Superior temporal gyrus (tissue), 1 donor: ENCODE results near the gene CLVS2.

Source experiments
- DNase-seq: peaks from one replicate; pipeline ENCODE4 v3.0.0-alpha.2; 2016; ENCODE audit errors: extremely low spot score

CLVS2 gene, protein sequence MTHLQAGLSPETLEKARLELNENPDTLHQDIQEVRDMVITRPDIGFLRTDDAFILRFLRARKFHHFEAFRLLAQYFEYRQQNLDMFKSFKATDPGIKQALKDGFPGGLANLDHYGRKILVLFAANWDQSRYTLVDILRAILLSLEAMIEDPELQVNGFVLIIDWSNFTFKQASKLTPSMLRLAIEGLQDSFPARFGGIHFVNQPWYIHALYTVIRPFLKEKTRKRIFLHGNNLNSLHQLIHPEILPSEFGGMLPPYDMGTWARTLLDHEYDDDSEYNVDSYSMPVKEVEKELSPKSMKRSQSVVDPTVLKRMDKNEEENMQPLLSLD

DNA sequence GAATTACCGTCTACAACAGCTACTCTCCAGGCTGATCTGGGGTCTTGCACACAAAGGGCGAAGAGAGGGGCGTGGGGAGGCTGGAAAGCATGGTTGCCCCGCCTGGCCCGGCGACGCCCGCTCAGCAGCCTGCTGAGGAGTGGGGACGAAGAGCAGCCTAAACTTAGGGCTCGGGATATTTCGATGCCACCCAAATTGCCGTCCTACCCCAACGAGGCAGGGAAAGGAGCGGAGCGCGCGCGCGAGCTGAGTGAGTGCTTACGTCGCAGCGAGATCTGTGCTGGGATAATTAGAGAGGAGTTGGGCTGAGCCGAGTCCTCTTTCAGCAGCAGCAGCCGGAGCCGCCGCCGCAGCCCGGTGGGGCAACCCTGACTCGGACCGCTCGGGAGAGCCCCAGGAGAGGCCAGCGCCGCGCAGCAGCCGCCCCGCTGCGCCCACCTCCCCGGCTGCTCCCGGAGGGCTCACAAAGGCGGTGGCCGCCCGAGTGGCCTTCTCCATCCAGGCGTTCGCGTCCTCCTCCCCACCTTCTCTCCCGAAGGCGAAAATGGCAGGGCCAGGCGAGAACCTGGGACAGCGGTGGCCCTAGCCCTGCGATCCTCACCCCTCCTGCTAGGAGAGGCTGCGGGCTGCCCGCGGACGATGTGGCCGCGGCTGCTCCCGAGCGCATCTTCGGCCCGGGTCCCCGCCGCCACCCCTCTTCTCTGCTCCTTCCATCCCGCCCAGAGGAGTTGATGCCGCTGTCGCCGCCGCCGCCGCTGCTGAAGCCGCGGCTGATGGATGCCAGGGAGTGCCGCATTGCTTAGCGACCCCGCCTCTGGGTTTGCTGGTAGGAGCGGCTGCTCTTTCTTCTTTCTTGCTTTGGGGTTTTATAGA, at the start of gene CLVS2:
Gene CLVS2, plus strand, starts transcription at position 315 of the 873 bp plus-strand sequence. CDS start 1,543 bp downstream, outside the sequence.
- DNase-seq, result peak; percentile 59

DNA sequence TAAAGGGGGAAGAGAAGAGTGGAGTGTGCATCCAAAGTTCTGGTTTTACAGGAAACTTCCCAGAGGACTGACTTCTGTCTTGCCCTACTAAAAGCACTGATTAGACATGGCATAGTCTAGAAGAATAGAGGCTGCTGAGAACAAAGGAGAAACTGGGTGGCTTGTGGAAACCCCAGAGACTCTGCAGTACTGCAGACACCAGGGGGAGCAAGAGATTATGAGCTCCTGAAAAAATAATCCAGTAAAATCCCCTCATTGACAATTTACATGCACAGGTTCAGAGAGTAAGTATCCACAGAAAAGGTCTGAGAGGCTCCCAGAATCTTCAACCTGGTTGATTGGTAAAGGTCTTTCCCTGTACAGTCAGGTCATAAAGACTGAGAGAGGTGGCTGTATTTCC, 48.7 kb upstream of the CLVS2 start:
- peak; percentile 32 for DNase-seq

DNA sequence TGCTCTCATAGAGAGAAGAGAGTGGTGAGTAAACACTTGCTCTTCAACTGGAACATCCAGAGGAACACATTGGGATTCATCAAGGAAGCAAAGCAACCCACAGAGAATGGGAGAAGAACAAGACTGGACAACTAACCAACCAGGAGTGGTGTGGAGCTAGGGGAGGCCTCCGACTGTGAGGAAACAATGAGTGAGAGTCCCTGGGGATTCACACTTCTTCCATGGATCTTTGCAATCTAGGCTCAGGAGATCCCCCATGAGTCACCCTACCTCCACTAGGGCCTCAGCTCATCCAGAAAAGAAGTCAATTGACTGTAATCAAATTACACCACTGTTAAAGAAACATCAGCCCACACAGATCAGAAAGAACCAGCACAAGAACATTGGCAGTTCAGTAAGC, 42.3 kb upstream of the CLVS2 start:
- DNase-seq, result no peak

DNA sequence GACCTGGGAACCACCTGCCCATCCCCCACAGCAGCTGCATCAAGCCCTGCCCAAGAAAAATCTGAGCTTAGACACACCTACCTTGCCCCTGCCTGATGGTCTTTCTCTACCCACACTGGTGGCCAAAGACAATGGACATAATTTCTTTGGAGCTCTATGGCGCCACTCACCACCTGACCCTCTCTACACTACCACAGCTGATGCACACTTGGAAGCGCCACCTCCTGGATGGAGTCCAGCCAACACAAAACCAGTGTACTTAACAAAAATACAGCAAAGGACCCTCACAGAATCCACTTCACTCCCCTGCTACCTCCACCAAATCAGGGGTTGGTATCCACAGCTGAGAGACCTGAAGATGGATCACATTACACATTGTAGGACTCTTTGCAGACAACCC, 39.7 kb upstream of the CLVS2 start:
- DNase-seq, result no peak

DNA sequence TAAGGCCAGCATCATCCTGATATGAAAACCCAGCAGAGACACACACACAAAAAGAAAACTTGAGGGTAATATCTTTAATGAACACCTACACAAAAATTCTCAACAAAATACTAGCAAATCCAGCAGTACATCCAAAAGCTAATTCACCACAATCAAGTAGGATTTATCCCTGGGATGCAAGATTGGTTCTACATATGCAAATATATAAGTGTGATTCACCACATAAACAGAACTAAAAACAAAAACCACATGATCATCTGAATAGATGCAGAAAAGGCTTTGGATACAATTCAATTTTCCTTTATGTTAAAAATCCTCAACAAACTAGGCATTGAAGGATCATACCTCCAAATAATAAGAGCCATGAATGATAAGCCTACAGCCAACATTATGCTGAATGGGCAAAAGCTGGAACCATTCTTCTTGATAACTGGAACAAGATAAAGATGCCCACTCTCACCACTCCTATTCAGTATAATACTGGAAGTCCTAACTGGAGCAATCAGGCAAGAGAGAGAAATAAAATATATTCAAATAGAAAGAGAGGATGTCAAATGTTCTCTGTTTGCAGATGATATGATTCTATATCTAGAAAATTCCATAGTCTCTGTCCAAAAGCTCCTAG, 33.9 kb upstream of the CLVS2 start:
- no peak for DNase-seq

DNA sequence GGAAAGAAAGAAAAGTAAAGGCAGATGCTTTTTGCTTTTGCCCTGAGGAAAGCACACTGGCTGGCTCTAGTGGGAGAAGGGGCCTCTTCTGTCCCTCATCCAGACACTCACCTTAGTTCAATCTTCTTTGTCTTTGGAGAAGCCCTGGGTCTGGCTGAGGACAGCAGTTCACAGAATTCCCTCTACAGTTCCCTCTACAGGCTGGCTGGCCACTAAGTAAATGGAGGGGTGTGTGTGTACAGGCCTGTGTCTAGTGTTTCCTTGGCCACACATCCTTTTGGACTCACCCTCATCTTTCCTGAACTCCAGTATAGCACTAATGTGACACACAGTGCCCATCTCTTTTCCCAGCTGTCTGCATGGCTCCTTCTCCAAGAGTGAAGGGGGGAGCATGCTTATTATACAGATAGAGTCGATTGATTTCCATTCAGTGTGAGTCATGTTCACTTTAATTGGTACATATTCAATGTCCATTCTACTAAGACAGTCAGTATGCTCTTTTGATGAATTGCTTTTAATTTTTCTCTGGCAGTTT, 26.0 kb upstream of the CLVS2 start:
- DNase-seq, result no peak

DNA sequence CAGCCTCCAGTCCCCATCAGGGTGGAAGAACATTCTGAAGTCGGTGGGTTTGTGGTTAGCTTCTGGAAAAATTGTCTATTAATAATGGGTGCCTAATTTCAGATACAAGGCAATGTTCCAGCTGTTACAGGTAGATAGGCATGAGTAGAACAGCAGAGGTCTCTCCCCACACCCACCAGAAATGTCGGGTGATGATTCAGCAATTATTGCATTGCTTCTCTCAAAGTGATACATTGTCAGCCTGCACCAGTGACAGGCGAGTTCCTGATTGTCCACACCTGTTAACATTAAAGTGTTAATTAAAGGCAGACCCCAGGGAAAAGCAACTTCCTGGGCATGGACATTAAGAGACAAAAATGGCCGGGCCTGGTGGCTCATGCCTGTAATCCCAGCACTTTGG, 18.9 kb upstream of the CLVS2 start:
- no peak for DNase-seq

DNA sequence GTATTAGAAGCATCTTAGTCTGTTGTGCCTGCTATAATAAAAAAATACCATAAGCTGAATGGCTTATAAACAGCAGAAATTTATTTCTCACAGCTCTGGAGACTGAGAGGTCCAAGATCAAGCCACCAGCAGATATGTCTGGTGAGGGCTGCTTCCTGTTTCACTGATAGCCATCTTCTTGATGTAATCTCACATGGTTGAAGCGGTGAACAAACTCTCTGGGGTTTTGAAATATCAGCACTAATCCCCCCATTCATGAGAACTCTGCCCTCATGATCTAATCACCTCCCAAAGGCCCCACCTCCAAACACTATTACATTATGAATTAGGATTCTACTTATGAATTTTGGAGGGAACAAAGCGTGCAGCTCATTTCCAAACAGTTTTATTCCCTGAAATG, 11.6 kb upstream of the CLVS2 start:
- no peak for DNase-seq

DNA sequence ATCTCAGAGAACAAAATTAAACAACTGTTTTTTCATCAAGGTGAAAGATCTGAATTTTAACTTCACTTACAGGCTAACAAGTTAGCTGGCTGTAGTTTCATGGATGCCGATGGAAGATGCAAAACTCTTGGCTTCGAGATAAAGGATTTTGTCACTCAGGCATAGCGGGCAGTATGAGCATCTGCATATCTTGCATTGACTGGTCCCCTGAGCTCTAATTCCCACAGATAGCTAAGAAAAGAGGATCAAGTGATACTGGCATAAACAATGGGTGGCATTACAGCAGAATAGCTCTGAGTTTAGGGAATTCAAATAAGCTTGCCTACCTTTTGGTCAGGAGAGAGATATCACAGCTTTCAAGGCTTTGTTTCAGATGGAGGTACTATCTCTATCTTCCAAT, 1.8 kb upstream of the CLVS2 start:
- DNase-seq, result no peak

DNA sequence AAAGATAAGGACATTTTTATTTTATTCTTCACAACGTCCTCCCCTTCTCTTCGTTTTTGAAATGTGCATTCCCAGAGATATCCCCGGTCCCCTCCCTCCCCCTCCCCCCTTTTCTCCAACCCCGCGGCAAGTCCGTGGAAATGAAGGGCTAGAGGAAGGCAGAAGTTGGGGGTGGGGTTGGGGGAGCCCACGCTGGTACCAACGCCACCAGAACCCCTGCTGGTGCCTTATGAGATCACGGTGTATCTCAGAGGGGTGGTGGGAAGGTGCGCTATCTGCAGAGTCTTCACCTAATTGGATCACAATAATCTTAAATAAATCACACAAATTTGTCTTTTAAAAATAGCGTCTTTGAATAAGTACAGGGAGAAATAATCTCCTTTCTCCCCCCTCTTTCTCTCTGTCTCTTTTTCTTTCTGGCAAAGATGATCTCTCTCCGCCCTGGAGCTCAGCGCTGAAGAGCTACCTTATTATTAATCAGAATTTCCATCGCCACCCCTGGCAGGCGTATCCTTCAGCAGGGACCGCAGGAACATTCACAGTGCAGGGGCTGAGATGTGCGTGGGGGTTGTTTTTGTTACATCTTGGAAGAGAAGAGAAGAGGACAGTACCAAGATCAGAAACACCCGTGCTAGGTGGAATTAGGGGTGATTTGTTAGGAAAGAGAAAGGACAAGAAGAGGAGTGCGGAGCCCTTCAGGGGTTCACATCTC, 915 bp downstream of the CLVS2 start:
- DNase-seq, result no peak

DNA sequence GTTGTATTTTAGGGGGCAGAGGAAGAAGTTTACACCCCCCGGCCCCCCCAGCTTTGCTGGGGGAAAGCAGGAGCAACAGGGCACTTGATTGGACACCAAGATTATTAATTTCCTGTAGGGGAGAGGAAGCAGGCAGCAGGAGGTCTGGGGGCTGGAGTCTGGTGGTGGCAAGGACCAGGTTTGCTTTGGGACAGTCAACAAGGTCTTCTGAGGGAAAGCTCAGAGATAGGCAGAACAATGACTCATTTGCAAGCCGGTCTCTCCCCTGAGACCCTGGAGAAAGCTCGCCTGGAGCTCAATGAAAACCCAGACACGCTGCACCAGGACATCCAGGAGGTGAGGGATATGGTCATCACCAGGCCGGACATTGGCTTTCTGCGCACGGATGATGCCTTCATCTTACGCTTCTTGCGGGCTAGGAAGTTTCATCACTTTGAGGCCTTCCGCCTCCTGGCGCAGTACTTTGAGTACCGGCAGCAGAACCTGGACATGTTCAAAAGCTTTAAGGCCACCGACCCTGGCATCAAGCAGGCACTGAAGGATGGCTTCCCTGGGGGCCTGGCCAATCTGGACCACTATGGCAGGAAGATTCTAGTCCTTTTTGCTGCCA, 1.6 kb downstream of the CLVS2 start:
- DNase-seq, result no peak

DNA sequence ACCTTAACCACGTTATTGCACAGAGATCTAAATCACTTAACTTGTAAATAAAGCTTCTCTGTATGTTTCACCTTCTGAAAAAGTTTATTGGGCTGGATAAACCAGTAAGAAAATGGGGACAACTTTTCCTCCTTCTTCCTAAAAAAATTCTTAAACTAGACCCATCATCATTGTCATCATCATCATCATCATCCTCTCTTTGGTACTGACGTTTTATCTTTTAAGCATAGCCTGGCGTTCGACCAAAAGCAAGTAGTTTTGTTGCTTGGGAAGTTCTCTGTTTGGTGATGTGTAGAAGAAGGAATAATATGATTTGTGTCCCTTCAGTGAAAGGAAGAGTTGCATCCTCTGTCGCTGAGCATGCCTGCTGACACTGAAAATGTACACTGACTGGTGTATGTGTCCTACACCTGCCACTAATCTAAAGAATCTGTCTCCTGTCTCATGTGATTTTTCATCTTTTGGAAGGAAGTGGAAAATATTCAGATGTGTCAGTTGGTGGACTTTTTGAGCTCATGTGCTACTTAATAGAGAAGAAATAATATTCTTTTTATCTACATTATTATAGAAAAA, 2.5 kb downstream of the CLVS2 start:
- no peak for DNase-seq

DNA sequence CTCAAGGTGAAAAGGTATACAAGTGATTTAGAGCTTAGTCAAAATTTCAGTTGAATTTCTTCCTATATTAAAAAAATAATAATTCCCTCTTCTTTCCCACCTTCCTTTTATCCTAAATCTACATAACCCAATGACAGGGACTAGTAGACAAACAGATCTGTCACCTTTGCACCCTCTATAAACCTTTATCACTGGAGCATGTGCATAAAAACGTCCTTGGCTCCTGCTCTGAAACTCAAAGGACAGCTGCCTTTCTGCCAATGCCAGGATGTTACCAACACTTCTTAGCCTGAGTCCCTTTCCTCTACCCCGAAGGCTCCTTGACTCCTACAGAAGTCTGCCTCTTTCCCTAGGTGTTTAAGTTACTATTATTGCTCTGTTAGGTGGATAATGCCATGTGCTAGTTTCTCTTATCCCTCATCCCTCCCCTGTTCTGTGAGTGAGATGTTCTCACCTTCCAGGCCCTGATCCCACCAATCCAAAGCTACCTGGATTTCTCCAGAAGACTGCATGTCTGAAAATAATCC, 4.3 kb downstream of the CLVS2 start:
- DNase-seq, result no peak

DNA sequence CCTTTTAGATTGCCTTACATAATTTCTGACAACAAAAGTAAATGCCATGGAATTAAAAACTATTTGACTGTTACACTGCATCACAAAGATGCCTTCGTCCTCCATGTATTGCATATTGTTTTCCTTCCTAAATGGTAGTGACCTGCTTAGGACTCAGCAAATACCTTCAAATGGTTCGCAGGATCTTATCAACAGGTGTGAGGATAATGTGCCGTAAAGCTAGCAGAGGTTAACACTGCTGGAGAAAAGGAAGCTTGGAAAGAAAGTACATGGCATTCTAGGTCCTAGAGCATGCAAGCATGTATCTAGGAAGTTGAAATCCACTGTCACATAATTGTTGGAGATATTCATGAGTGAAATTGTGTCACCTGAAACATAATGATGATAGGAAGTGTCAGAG, 5.5 kb downstream of the CLVS2 start:
- no peak for DNase-seq

DNA sequence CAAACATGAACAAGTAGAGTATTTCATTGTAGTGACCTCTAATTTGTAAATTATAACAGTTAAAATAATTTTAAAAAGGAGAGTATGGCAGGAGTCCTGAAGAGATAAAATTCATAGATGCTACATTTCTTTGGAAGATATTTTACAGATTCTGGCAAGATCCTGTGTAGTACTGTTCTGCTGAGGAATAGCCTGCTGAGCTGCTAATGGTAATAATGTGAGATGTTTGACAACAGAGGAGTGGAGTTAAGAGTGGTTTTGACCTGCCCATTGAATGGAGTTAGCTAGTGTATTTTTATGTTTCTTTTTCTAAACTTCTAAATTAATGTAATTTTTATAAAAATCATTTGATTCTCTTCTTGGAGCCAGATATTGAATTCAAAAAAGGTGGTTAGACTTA, 11.8 kb downstream of the CLVS2 start:
- DNase-seq, result no peak

DNA sequence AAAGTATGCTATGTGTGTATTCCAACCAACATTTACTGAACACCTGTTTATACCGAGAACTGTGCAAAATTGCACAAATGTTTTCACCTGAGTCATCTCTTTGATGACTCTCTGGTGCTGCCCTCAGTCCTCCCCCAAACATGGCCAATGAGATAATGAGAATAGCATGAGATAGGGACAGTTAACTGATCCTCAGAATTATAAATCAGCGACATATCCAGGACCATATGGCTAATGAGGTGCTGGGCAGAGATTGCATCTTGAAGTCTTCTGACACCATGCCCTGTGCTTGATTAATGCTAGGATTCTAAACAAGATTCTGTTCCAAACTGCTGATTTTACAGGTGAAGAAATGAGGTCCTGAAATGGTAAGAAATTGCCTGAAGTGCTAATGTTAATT, 13.0 kb downstream of the CLVS2 start:
- DNase-seq, result no peak

DNA sequence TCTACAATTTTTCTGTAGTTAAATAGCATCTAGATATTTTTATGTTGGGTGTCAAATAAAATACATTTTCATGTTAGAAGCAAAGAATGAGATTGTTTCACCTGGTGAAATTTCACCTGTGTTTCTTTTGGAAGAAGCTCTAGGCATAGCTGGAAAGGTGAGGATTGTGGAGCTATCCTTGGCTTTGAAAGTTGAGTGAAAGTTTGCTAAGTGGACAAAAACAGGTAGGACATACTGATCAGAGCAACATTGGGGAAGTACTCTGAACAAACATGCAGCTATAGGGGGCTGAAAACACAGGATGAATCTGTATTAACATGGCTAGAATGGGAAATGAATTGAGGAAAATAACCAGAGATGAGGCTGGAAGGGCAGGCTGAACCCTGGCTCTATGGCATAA, 18.8 kb downstream of the CLVS2 start:
- DNase-seq, result no peak

DNA sequence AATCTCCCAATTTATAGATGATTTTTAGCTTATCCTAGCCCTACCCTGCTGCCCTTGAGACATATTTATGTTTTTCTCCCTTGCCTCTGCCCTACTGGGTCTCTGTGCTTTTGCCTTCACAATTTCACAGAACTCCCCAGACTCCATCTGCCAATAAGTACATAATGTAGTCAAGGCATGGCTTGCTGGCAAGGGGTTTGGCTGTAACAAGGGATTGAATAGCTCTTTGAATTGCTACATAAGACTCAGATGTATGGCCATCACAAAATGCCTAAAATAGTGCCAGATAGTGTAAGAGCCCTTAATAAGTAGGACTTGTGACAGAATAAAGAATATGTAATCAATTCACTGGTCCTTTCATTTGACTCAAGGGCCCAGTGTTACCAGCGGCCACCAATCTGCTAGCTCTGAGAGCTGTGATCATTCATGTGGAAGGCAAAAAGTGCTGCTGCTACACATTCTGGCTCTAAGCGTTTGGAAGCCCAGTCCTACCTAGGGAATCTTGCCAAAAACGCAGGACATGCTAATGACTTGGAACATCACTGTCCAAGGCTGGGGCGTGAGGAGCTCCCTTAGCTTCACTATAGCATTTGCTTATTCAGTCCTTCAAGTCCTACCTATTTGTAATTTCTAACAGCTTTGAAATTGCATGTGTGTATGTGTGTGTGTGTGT, 20.5 kb downstream of the CLVS2 start:
- peak; percentile 77 for DNase-seq

DNA sequence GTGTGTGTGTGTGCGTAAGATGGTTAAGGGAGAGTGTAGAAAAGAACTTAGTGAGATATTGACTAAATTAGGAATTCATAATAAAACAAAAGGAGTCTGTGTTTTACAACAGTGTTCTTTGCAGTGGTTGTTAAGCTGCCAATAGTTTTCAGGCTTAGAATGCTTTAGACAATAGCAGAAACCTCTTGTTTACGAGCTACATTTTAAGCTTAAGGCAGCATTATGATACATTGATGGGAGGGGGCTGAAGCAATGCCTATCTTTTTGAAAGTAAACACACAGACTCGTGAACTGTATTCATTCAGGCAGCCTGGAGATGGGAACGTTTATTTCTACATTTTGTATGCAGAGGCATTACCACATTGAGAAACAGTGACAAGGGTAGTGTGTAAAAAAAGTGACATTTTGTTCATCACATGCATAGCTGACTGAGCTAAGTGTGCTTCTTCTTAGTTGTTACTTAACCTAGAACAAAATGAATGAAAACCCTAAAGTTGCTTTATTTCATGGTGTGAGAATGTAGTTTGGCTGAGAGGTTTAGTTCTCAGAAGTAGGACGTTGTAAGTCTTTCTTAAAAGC, 21.2 kb downstream of the CLVS2 start:
- DNase-seq, result peak; percentile 76

DNA sequence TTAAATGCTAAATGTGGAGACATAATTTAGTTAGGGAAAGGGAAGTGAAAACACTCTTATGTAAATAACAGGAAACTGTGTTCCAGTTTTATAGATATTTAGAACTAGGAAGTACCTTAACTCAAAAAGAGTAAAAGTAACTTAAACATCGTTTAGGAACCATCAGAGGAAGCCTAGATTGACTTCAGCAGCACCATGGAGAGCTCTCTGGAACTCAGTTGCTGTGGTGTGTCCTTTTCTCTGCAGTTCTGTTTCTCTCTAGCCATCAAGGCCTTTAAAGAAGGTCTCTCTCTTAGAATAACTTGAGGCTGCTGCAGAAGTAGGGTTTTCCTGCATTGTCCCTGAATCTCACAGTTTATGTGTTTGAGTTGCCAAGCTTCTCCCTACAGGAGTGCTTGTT, 26.9 kb downstream of the CLVS2 start:
- DNase-seq, result no peak
